GM12874 (cell line): ENCODE data around the gene TCTA.

Experiments used
- CTCF ChIP-seq: IDR thresholded peaks from 2 replicates; pipeline ENCODE4 v1.5.1; 2011; ENCODE audit warnings: low read depth, mild to moderate bottlenecking, control low read depth, low read length, moderate library complexity; ENCODE audit not compliant: insufficient read depth

TCTA gene

GRCh38 chr3:49385617-49386016 is 26.6 kb upstream of the TCTA start:
- no peak for TF ChIP-seq CTCF

GRCh38 chr3:49386056-49386756 is 26.0 kb upstream of the TCTA start:
- no peak for TF ChIP-seq CTCF

- no peak for TF ChIP-seq CTCF
Observed at GRCh38 chr3:49387721-49388120, 24.5 kb upstream of the TCTA start.

GRCh38 chr3:49388289-49388820 is 23.9 kb upstream of the TCTA start:
- no peak for TF ChIP-seq CTCF

GRCh38 chr3:49389297-49389696 is 22.9 kb upstream of the TCTA start:
- TF ChIP-seq CTCF, result no peak

GRCh38 chr3:49397470-49397869 is 14.8 kb upstream of the TCTA start:
- no peak for TF ChIP-seq CTCF

- no peak for TF ChIP-seq CTCF
Observed at GRCh38 chr3:49399461-49399860, 12.8 kb upstream of the TCTA start.
